ENCODE data around the gene GABRD. TPM values are rescaled to one million over a fixed set of nuclear protein-coding genes. Genes with fewer than 3 reads are reported as not detected.

The GABRD gene
- total RNA-seq, 1 donor from 2014 or later: not detected

- DNase-seq (ENCODE audit: low spot score in 2 of 2): no peak
- Histone ChIP-seq H3K27me3 (no peaks in the 10 kb centered on the region), H3K9me3 (no peaks in the 10 kb centered on the region), H3K36me3 (no peaks in the 10 kb centered on the region), H3K4me3 (no peak overlapping the region), H3K27ac (no peak overlapping the region), H3K4me1 (no peaks in the 10 kb centered on the region)
- intact Hi-C loops (cut with DNase I): no loop called here
- TF ChIP-seq CTCF (IDR thresholded peaks at IDR 0.05): no peak
Measured at GRCh38 chr1:2056955-2057590, 37.9 kb downstream of the GABRD start.

- no peak for TF ChIP-seq CTCF (IDR thresholded peaks at IDR 0.05)
- intact Hi-C loops (cut with DNase I): no loop called here
- Histone ChIP-seq H3K27me3 (no peaks in the 10 kb centered on the region), H3K9me3 (no peaks in the 10 kb centered on the region), H3K36me3 (no peaks in the 10 kb centered on the region), H3K4me3 (no peak overlapping the region), H3K4me1 (no peaks in the 10 kb centered on the region), H3K27ac (no peak overlapping the region)
- no peak for DNase-seq (ENCODE audit: low spot score in 2 of 2)
Measured at GRCh38 chr1:2059290-2059953, 40.3 kb downstream of the GABRD start.

DNA sequence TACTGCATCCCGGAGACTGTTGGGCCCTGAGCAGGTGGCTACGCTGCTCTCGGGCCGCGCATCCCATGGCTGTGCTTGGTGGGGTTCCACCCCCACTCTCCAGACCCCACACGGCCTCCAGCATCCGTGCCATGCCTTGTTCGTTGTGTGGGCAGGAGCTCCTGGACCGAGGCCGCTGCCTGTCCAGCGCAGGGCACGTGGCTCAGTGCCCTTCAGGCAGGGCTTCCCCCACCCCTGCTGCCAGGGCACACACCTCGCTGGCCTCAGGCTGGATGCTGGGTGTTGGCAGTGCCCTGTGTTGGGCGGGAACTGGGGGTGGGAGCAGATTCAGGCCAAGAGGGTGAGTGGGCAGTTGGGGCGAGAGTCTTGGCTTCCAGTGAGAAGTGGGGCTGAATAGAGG, 40.9 kb downstream of the GABRD start:
- no peaks in the 10 kb centered on the region for H3K27me3 ChIP-seq

DNA sequence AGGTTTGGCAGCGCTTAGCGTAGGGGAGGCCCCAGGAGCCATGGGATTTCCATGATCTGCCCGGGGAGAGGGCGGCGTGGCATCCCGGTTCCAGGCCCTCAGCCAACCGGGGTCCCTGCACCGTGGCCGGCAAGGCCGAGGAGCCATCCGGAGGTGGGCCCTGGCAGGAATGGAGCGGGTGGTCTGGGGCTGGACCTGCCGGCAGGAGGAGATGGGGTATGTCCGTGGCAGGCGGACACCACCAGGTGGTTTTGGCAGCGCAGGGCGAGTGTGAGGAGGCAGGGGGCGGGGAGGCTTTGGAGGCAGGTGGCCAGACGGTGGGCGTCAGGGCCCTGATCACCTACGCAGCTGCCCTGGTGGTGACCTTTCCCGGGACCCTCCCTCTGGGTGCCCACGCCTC, 41.4 kb downstream of the GABRD start:
- Histone ChIP-seq H3K4me1 (no peaks in the 10 kb centered on the region), H3K27ac (no peak overlapping the region), H3K4me3 (no peak overlapping the region), H3K9me3 (no peaks in the 10 kb centered on the region), H3K36me3 (no peaks in the 10 kb centered on the region), H3K27me3 (no peaks in the 10 kb centered on the region)
- TF ChIP-seq CTCF (IDR thresholded peaks at IDR 0.05): no peak
- no peak for DNase-seq (ENCODE audit: low spot score in 2 of 2)
- intact Hi-C loops (cut with DNase I): no loop called here

More for the DNA sequence above, 40.9 kb downstream of the GABRD start:
- H3K4me3 ChIP-seq: no peak overlapping the region
- H3K9me3 ChIP-seq: no peaks in the 10 kb centered on the region
- no peak for DNase-seq (ENCODE audit: low spot score in 2 of 2)
- no peak overlapping the region for H3K27ac ChIP-seq
- intact Hi-C loops (cut with DNase I): no loop called here
- no peaks in the 10 kb centered on the region for H3K4me1 ChIP-seq
- no peak for TF ChIP-seq CTCF (IDR thresholded peaks at IDR 0.05)
- no peaks in the 10 kb centered on the region for H3K36me3 ChIP-seq

- intact Hi-C loops (cut with DNase I): no loop called here
- no peak for TF ChIP-seq CTCF (IDR thresholded peaks at IDR 0.05)
Measured at GRCh38 chr1:2061065-2061778, 42.1 kb downstream of the GABRD start.

More at GRCh38 chr1:2061065-2061778, 42.1 kb downstream of the GABRD start:
- H3K36me3 ChIP-seq: no peaks in the 10 kb centered on the region
- H3K4me1 ChIP-seq: no peaks in the 10 kb centered on the region
- no peaks in the 10 kb centered on the region for H3K27me3 ChIP-seq
- H3K4me3 ChIP-seq: no peak overlapping the region
- no peak for DNase-seq (ENCODE audit: low spot score in 2 of 2)
- no peaks in the 10 kb centered on the region for H3K9me3 ChIP-seq
- no peak overlapping the region for H3K27ac ChIP-seq

Data from ascending aorta (tissue), 2 donors.